HCT116 (cell line): ENCODE data around the gene TMEM129. TPM values are rescaled to one million over a fixed set of nuclear protein-coding genes. Genes with fewer than 3 reads are reported as not detected.

ENCODE experiments used
- ATAC-seq: fragments of 200-7000 bp; cut with Tn5 transposase; 2 replicates; pipeline ENCODE4 v1.9.1; 2020; ENCODE audit warnings: mild to moderate bottlenecking, moderate library complexity
- BruUV-seq: library from RNA; stranded (reverse); fragments of 400-500 nt; replicated peaks from 2 replicates; lab custom pipeline; 2021; lab: Mats Ljungman, UMichigan
- CTCF ChIA-PET: fragments of 300-600 bp; sonication (Branson Sonifier 250); formaldehyde crosslinking; loops from one replicate; lab custom pipeline; 2021; ENCODE audit warnings: antibody characterized with exemption; lab: Charles Lee
- POLR2A ChIA-PET: fragments of 300-600, 350-600 bp; sonication (Branson Sonifier 250); formaldehyde crosslinking; loops from one replicate; lab custom pipeline; 2021; ENCODE audit warnings: antibody characterized with exemption; lab: Charles Lee
- RAD21 ChIA-PET, 2 experiments: fragments of 300-600 bp; sonication (Branson Sonifier 250); formaldehyde crosslinking; loops; one replicate each; lab custom pipeline; 2023; ENCODE audit warnings: low total read pairs in 2 of 2; ENCODE audit not compliant: uncharacterized antibody in 2 of 2, unreplicated experiment in 2 of 2, low non-redundant PET in 1 of 2; lab: Charles Lee
- DNase-seq: peaks from one replicate; pipeline ENCODE4 v3.0.0-alpha.2; 2010; ENCODE audit warnings: low read depth, low spot score
- H2AFZ ChIP-seq: fragments of 200-600 bp; shearing (Covaris generic), sonication (generic); 2 replicates; pipeline ENCODE4 v1.6.1; 2017; ENCODE audit warnings: low read depth, mixed run types, mixed read lengths, antibody characterized with exemption, low read length; ENCODE audit not compliant: poor library complexity, severe bottlenecking
- H3K27ac ChIP-seq: 2 replicates; pipeline ENCODE4 v1.5.1; 2012; ENCODE audit warnings: low read depth, low read length
- H3K27me3 ChIP-seq: fragments of 200-600 bp; sonication (generic); 2 replicates; pipeline ENCODE4 v1.6.1; 2016; ENCODE audit warnings: mixed run types, low read length, mixed read lengths; ENCODE audit not compliant: insufficient read depth
- H3K36me3 ChIP-seq, 2 experiments: fragments of 200-500 bp in 1 of 2; fragments of 200-600 bp in 1 of 2; sonication (Bioruptor generic) in 1 of 2; sonication (generic) in 1 of 2; 2 replicates each; pipeline versions ENCODE4 v1.5.1 to v1.6.1; 2014 to 2016; ENCODE audit warnings: low read length in 2 of 2, inconsistent platforms in 1 of 2, mixed read lengths in 1 of 2, mixed run types in 1 of 2; ENCODE audit not compliant: insufficient read depth in 2 of 2, control insufficient read depth in 1 of 2
- H3K4me1 ChIP-seq, 2 experiments: fragments of 200-600 bp in 1 of 2; sonication (generic) in 1 of 2; 2 replicates each; pipeline versions ENCODE4 v1.5.1 to v1.6.1; 2012 to 2017; ENCODE audit warnings: low read length in 2 of 2, inconsistent platforms in 1 of 2, mild to moderate bottlenecking in 1 of 2, mixed read lengths in 1 of 2, mixed run types in 1 of 2, moderate library complexity in 1 of 2; ENCODE audit not compliant: insufficient read depth in 2 of 2, control insufficient read depth in 1 of 2
- H3K4me2 ChIP-seq: fragments of 200-600 bp; sonication (generic); 2 replicates; pipeline ENCODE4 v1.6.1; 2017; ENCODE audit warnings: mixed run types, low read length, mixed read lengths
- H3K4me3 ChIP-seq, 2 experiments: fragments of 200-600 bp in 1 of 2; sonication (generic) in 1 of 2; replicated peaks in 1 of 2; 2 replicates each; pipeline ENCODE4 v1.5.1; 2011 to 2016; ENCODE audit warnings: low read length in 2 of 2, control low read depth in 1 of 2, low read depth in 1 of 2, mild to moderate bottlenecking in 1 of 2, mixed read lengths in 1 of 2, mixed run types in 1 of 2
- H3K79me2 ChIP-seq: fragments of 200-600 bp; sonication (generic); 2 replicates; pipeline ENCODE4 v1.6.1; 2017; ENCODE audit warnings: mild to moderate bottlenecking, mixed run types, low read length, moderate library complexity, mixed read lengths; ENCODE audit not compliant: insufficient read depth
- H3K9ac ChIP-seq: fragments of 200-600 bp; sonication (generic); 2 replicates; pipeline ENCODE4 v1.6.1; 2016; ENCODE audit warnings: low read length, mixed read lengths
- H3K9me2 ChIP-seq: fragments of 200-600 bp; sonication (generic), shearing (Covaris generic); 2 replicates; pipeline ENCODE4 v1.6.1; 2017; ENCODE audit warnings: mixed run types, mild to moderate bottlenecking, moderate library complexity; ENCODE audit not compliant: insufficient read depth
- H3K9me3 ChIP-seq, 2 experiments: fragments of 200-500 bp in 1 of 2; fragments of 200-600 bp in 1 of 2; sonication (Bioruptor generic) in 1 of 2; sonication (generic) in 1 of 2; 2 replicates each; pipeline ENCODE4 v1.6.1; 2014 to 2017; ENCODE audit warnings: low read length in 2 of 2, mixed read lengths in 2 of 2, inconsistent platforms in 1 of 2, low read depth in 1 of 2, mild to moderate bottlenecking in 1 of 2, mixed run types in 1 of 2, moderate library complexity in 1 of 2; ENCODE audit not compliant: control insufficient read depth in 1 of 2, insufficient read depth in 1 of 2
- H4K20me1 ChIP-seq: fragments of 200-600 bp; sonication (generic), shearing (Covaris generic); 2 replicates; pipeline ENCODE4 v1.6.1; 2017; ENCODE audit warnings: mixed run types, mild to moderate bottlenecking, moderate library complexity; ENCODE audit not compliant: insufficient read depth
- CEBPB ChIP-seq: IDR thresholded peaks from 2 replicates; pipeline ENCODE4 v1.6.1; 2012; ENCODE audit warnings: low read depth
- EGR1 ChIP-seq: IDR thresholded peaks from 2 replicates; pipeline ENCODE4 v1.6.1; 2012; ENCODE audit warnings: low read depth
- ELF1 ChIP-seq: IDR thresholded peaks from 2 replicates; pipeline ENCODE4 v1.6.1; 2012; ENCODE audit warnings: low read depth, borderline replicate concordance
- EZH2phosphoT487 ChIP-seq: fragments of 200-600 bp; IDR thresholded peaks from 2 replicates; pipeline ENCODE4 v1.6.1; 2018; ENCODE audit warnings: antibody characterized with exemption, borderline replicate concordance
- FOSL1 ChIP-seq: IDR thresholded peaks from 2 replicates; pipeline ENCODE4 v1.6.1; 2012; ENCODE audit warnings: low read depth
- POLR2A ChIP-seq: IDR thresholded peaks from 2 replicates; pipeline ENCODE4 v1.7.0; 2011; ENCODE audit warnings: borderline replicate concordance; ENCODE audit not compliant: insufficient read depth, insufficient read length; ENCODE audit errors: extremely low read depth
- POLR2AphosphoS5 ChIP-seq: IDR thresholded peaks from 2 replicates; pipeline ENCODE4 v1.6.1; 2011; ENCODE audit warnings: mild to moderate bottlenecking, low read depth, low read length, moderate library complexity
- SP1 ChIP-seq: IDR thresholded peaks from 2 replicates; pipeline ENCODE4 v1.6.1; 2012; ENCODE audit warnings: low read depth
- SRF ChIP-seq: IDR thresholded peaks from 2 replicates; pipeline ENCODE4 v1.6.1; 2012; ENCODE audit warnings: low read depth
- TCF7L2 ChIP-seq: IDR thresholded peaks from 2 replicates; pipeline ENCODE4 v1.7.0; 2011; ENCODE audit warnings: borderline replicate concordance, inconsistent platforms; ENCODE audit not compliant: insufficient read depth, insufficient read length; ENCODE audit errors: extremely low read depth
- ZNF274 ChIP-seq: fragments of 200-500 bp; sonication (Bioruptor generic); IDR thresholded peaks from 2 replicates; pipeline ENCODE4 v1.6.1; 2014; ENCODE audit warnings: mild to moderate bottlenecking, low read depth, low read length, inconsistent platforms
- intact Hi-C: fragments of 100-400 bp; cut with micrococcal nuclease; formaldehyde crosslinking; loops from 2 replicates; pipeline ENCODE4 v1.10.0; 2022
- total RNA-seq: library from RNA; stranded (reverse); gene quantifications from one replicate; pipeline ENCODE4 v1.2.1, GENCODE V29; 2021; ENCODE audit not compliant: unreplicated experiment
- TF ChIP-seq, protein P1 (sequence below): IDR thresholded peaks from 2 replicates; pipeline ENCODE4 v1.6.1; 2011; ENCODE audit warnings: mild to moderate bottlenecking, low read length, moderate library complexity; ENCODE audit not compliant: insufficient replicate concordance; ENCODE audit errors: extremely low read depth
- TF ChIP-seq, protein P2 (sequence below): IDR thresholded peaks from 2 replicates; pipeline ENCODE4 v1.6.1; 2012
- TF ChIP-seq, protein P3 (sequence below): IDR thresholded peaks from 2 replicates; pipeline ENCODE4 v1.6.1; 2012; ENCODE audit warnings: low read depth

TMEM129 gene
- total RNA-seq, 1 experiment from 2014 or later = 29.4 TPM

DNA sequence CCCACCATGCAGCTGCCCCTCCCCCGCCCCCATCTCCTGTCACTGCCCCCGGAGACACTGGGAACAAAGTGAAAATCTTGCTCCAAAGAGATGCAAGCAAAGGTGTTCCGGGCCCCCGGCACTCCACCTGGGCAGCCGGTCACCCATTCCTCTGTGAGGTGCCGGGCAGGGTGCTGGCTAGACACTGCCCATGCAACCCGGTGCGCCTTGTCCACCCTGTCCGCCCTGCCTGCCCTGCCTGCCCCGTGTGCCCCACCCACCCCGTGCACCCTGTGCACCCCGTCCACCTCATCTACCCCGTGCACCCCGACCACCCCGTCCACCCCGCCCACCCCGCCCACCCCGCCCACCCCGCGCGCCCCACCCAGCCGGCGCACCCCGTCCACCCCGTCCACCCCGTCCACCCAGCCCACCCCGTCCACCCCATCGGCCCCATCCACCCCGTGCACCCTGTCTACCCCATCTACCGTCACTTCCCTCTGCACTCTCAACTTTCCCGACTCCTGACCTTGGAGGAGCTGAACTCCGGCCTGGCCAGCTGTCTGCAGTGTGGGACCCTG is 40.1 kb upstream of the TMEM129 start:
- Histone ChIP-seq H3K9me3 (no peaks in the 10 kb centered on the region), H3K4me2 (no peak overlapping the region), H3K79me2 (no peaks in the 10 kb centered on the region), H2AFZ (no peak overlapping the region), H3K9ac (no peak overlapping the region), H3K4me1 (peaks cover 26 to 29% of the 10 kb centered on the region in 2 experiments), H3K27me3 (no peaks in the 10 kb centered on the region), H3K9me2 (no peaks in the 10 kb centered on the region), H3K27ac (no peak overlapping the region), H3K36me3 (no peaks in the 10 kb centered on the region), H4K20me1 (no peaks in the 10 kb centered on the region), H3K4me3 (no peak overlapping the region)
- RAD21 ChIA-PET = no interaction called here
- BruUV-seq = no TSS peak
- CTCF ChIA-PET = no interaction called here
- intact Hi-C loops = no loop called here
- no peak for ATAC-seq
- POLR2A ChIA-PET = no interaction called here
- TF ChIP-seq FOSL1 (no peak), EGR1 (no peak), SP1 (no peak), TCF7L2 (no peak), POLR2AphosphoS5 (no peak), POLR2A (no peak), ELF1 (no peak), ZNF274 (no peak), CEBPB (no peak), SRF (no peak), EZH2phosphoT487 (no peak)
- TF ChIP-seq, protein P1, sequence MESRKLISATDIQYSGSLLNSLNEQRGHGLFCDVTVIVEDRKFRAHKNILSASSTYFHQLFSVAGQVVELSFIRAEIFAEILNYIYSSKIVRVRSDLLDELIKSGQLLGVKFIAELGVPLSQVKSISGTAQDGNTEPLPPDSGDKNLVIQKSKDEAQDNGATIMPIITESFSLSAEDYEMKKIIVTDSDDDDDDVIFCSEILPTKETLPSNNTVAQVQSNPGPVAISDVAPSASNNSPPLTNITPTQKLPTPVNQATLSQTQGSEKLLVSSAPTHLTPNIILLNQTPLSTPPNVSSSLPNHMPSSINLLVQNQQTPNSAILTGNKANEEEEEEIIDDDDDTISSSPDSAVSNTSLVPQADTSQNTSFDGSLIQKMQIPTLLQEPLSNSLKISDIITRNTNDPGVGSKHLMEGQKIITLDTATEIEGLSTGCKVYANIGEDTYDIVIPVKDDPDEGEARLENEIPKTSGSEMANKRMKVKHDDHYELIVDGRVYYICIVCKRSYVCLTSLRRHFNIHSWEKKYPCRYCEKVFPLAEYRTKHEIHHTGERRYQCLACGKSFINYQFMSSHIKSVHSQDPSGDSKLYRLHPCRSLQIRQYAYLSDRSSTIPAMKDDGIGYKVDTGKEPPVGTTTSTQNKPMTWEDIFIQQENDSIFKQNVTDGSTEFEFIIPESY = no peak
- TF ChIP-seq, protein P2, sequence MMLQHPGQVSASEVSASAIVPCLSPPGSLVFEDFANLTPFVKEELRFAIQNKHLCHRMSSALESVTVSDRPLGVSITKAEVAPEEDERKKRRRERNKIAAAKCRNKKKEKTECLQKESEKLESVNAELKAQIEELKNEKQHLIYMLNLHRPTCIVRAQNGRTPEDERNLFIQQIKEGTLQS = no peak
- TF ChIP-seq, protein P3, sequence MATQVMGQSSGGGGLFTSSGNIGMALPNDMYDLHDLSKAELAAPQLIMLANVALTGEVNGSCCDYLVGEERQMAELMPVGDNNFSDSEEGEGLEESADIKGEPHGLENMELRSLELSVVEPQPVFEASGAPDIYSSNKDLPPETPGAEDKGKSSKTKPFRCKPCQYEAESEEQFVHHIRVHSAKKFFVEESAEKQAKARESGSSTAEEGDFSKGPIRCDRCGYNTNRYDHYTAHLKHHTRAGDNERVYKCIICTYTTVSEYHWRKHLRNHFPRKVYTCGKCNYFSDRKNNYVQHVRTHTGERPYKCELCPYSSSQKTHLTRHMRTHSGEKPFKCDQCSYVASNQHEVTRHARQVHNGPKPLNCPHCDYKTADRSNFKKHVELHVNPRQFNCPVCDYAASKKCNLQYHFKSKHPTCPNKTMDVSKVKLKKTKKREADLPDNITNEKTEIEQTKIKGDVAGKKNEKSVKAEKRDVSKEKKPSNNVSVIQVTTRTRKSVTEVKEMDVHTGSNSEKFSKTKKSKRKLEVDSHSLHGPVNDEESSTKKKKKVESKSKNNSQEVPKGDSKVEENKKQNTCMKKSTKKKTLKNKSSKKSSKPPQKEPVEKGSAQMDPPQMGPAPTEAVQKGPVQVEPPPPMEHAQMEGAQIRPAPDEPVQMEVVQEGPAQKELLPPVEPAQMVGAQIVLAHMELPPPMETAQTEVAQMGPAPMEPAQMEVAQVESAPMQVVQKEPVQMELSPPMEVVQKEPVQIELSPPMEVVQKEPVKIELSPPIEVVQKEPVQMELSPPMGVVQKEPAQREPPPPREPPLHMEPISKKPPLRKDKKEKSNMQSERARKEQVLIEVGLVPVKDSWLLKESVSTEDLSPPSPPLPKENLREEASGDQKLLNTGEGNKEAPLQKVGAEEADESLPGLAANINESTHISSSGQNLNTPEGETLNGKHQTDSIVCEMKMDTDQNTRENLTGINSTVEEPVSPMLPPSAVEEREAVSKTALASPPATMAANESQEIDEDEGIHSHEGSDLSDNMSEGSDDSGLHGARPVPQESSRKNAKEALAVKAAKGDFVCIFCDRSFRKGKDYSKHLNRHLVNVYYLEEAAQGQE = no peak
- no peak for DNase-seq
